Fibroblast of the aortic adventitia (primary cell): ENCODE measurements around the gene SYVN1. TPM values are rescaled to one million over a fixed set of nuclear protein-coding genes. Genes with fewer than 3 reads are reported as not detected.

Experiments
- DNase-seq: peaks from one replicate; pipeline ENCODE4 v3.0.0-alpha.2; 2010; ENCODE audit warnings: low read depth
- H3K4me3 ChIP-seq: 2 replicates; pipeline ENCODE4 v1.5.1; 2011; ENCODE audit warnings: low read depth, mild to moderate bottlenecking, control low read depth, low read length, moderate library complexity
- CTCF ChIP-seq: IDR thresholded peaks from 2 replicates; pipeline ENCODE4 v1.5.1; 2011; ENCODE audit warnings: mild to moderate bottlenecking, low read length, control low read depth, inconsistent platforms; ENCODE audit not compliant: insufficient read depth
- total RNA-seq: library from RNA; depleted of rRNA; stranded (reverse); fragments of >200 nt; gene quantifications from 2 replicates; pipeline ENCODE4 v1.2.3, GENCODE V29; 2012; ENCODE audit warnings: low replicate concordance

The SYVN1 gene
- total RNA-seq, 1 donor: 24.3 TPM

- no peak overlapping the region for H3K4me3 ChIP-seq
- TF ChIP-seq CTCF: no peak
- no peak for DNase-seq
Measured at GRCh38 chr11:65172600-65172999, 38.3 kb upstream of the SYVN1 start.

GRCh38 chr11:65170058-65170534, 35.8 kb upstream of the SYVN1 start, which contains the start of gene SPDYC:
TSS of gene SPDYC (plus strand) at chr11:65170233. CDS start at chr11:65171358, 1,125 bp downstream.
- TF ChIP-seq CTCF: no peak
- no peak for DNase-seq
- H3K4me3 ChIP-seq: no peak within 1 kb of the TSS

DNA sequence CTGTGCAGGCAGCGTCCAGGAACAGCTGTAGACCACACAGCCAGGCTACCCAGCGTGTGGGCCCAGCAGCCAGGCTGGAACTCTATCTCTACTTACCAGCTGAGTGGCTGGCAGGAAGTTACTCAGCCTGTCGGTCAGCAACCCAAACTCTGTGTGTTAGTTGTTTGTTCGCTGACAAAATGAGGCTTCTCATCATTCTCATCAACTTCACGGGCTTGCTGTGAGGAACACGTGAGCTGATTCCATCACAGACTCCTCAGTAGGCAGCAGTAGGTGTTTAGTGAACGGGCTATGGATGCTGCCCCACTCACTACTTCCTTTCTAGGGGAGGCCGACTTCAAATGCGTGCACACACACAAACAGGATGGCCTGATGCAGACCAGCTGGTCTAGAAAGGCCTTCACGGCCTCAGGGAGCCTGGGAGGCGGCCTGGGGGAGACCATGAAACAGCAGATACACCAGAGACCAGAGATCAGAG, 34.9 kb upstream of the SYVN1 start:
- no peak for TF ChIP-seq CTCF
- DNase-seq: no peak
- no peak overlapping the region for H3K4me3 ChIP-seq

GRCh38 chr11:65167656-65168055, 33.3 kb upstream of the SYVN1 start:
- no peak for DNase-seq
- TF ChIP-seq CTCF: no peak
- no peak overlapping the region for H3K4me3 ChIP-seq

GRCh38 chr11:65166893-65167292, 32.6 kb upstream of the SYVN1 start:
- DNase-seq: no peak
- TF ChIP-seq CTCF: no peak
- no peak overlapping the region for H3K4me3 ChIP-seq

DNA sequence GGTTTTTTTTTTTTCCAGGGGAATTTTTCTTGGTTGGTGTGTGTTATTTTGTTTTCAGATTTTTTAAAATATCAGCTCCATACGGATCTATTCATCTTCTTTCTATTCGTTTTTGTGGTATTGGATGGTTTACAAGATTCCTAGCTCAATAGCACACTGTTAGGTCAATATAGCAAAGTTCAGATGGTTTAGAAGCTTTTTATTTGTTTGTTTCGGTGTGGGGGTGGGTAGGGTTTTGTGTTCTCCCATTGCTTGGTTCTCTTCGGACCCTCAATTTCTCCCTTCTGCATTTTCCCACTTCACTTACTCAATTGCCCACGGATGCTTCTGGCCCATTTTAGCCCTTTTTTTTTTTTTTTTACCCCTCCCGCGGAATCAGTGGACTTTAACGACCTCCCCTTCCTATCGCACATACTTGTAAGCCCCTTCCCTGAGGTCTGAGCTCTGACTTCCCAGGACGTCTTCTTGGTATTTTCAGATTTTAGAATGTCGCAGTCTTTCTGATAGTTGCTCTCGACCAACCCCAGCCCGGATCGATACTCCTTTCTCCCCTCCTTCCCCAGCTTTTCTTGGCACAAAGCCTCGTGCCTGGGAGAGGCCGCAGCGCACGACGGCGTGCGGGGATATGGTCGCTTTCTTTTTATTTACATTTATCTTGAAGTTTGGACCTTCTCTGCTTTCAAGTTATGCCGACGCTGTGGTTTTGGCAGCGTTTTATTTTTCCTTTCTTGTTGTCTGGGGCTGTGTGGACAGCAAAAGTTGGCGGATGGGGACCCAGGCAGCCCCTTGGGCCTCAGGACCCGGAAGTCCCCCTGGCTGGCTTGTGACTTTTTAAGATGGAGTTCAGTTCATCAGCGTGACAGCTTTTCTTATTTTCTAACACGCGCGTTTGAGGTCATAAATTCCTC, 31.3 kb upstream of the SYVN1 start:
- no peak for DNase-seq
- H3K4me3 ChIP-seq: no peak overlapping the region
- TF ChIP-seq CTCF: no peak
